ENCODE measurements around the gene RXFP4.

DNA sequence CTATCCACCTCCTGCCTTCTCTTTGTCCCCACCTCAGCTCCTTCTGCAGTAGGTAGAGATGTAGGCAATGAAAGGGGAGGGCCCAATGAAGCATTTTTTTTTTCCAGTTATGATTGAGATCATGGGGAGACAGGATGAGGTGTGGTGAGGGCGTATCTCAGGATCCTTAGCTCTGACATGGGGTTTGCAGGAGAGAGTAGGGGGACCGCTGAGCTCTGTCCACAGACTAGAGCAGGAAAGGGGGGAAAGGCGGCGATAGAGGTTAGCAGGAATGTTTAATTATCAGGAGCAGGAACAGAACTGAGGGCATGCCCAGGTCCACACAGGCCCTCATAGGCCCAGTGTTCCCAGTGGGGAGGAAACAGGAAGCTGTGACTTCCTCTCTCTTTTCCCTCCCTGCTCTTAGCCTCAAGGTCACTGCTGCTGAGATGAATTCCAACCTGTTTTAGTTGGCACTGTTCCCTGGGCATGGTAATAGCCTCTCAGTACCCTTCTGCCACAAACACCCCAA is 901 bp upstream of the RXFP4 start:
- TF ChIP-seq YY1 (IDR thresholded peaks at IDR 0.05; ENCODE audit: insufficient read depth, insufficient read length) (no peak), ZNF274 (IDR thresholded peaks at IDR 0.05; ENCODE audit: low read depth, low read length) (no peak)

Data from NT2/D1 (cell line).